ENCODE results near the gene CACNB4.

GRCh38 chr2:152047824-152048471, 50.9 kb downstream of the CACNB4 start:
- TF ChIP-seq CTCF (conservative IDR thresholded peaks at IDR 0.05; ENCODE audit: low read length) (peak; percentile 73), EZH2phosphoT487 (IDR thresholded peaks at IDR 0.05; ENCODE audit: borderline replicate concordance, low read depth, low read length) (no peak)

Measured in OCI-LY7 (cell line).